Kidney (tissue), 14 donors: ENCODE measurements around the gene SIK3. TPM values are rescaled to one million over a fixed set of nuclear protein-coding genes. Genes with fewer than 3 reads are reported as not detected.

Source experiments
- DNase-seq, 5 donors: peaks; one replicate each; pipeline ENCODE4 v3.0.0-alpha.2; 2013 to 2020
- FAIRE-seq: peaks from 2 replicates; lab custom pipeline; 2012; peaks lifted over from hg19 to GRCh38; lab: Jason Lieb, UNC
- H3K27ac ChIP-seq, 2 donors: one replicate each; pipeline ENCODE4 v1.7.0; 2013; ENCODE audit warnings: low read depth in 2 of 2, low read length in 2 of 2, inconsistent platforms in 1 of 2
- H3K27me3 ChIP-seq: one replicate; pipeline ENCODE4 v1.7.1; 2013; ENCODE audit warnings: low read length, inconsistent platforms; ENCODE audit not compliant: control insufficient read depth, insufficient read depth
- H3K36me3 ChIP-seq, 3 donors: one replicate each; pipeline versions ENCODE4 v1.7.0 to v1.7.1; 2013; ENCODE audit warnings: low read length in 3 of 3, control low read depth in 1 of 3, inconsistent platforms in 1 of 3; ENCODE audit not compliant: insufficient read depth in 3 of 3, control insufficient read depth in 2 of 3
- H3K4me1 ChIP-seq, 3 donors: one replicate each; pipeline versions ENCODE4 v1.7.0 to v1.7.1; 2013; ENCODE audit warnings: low read length in 3 of 3, inconsistent platforms in 1 of 3, low read depth in 1 of 3; ENCODE audit not compliant: control insufficient read depth in 2 of 3, insufficient read depth in 2 of 3
- H3K4me3 ChIP-seq, 3 donors: one replicate each; pipeline versions ENCODE4 v1.7.0 to v1.8.1; 2013; ENCODE audit warnings: low read length in 3 of 3, control low read depth in 1 of 3, inconsistent platforms in 1 of 3
- H3K9ac ChIP-seq, 3 donors: one replicate each; pipeline versions ENCODE4 v1.7.0 to v1.7.1; 2013; ENCODE audit warnings: low read length in 3 of 3, control low read depth in 1 of 3, inconsistent platforms in 1 of 3
- H3K9me3 ChIP-seq, 3 donors: one replicate each; pipeline versions ENCODE4 v1.7.0 to v1.7.1; 2013; ENCODE audit warnings: low read length in 3 of 3, control low read depth in 1 of 3, inconsistent platforms in 1 of 3; ENCODE audit not compliant: control insufficient read depth in 2 of 3, insufficient read depth in 1 of 3
- CTCF ChIP-seq: IDR thresholded peaks from 3 replicates; pipeline ENCODE4 v1.5.1; 2012; ENCODE audit warnings: mild to moderate bottlenecking, moderate library complexity, borderline replicate concordance; ENCODE audit not compliant: insufficient read depth; ENCODE audit errors: extremely low read depth
- intact Hi-C: fragments of 100-400 bp; cut with DNase I; formaldehyde crosslinking; loops from one replicate; pipeline ENCODE4 v1.11.1; 2022
- polyA plus RNA-seq: library from polyadenylated mRNA; stranded (reverse); fragments of 350-450 nt; fragmentation: Illumina TruSeq; extraction: RNeasy Lipid Tissue Mini Kit (QIAGEN cat#74804); gene quantifications from one replicate; pipeline ENCODE4 v1.2.3, GENCODE V29; 2014; ENCODE audit warnings: low read depth, low replicate concordance; ENCODE audit not compliant: insufficient read depth
- total RNA-seq: library from RNA; stranded (reverse); fragmentation: NEBNext Ultra II Directional; extraction: Animal tissue kit (Norgen Biotek cat#: 25700); gene quantifications from one replicate; pipeline ENCODE4 v1.2.1, GENCODE V29; 2021
- donor health status: control.
- donor health status: control.
- donor health status: control.
- donor health status: control.
- donor health status: control.
- donor health status: DM: yes; HTN: yes; CAD: no.
- donor health status: Normal renal cell carcinoma (clear cell type).

SIK3 gene
- total and polyA plus RNA-seq, 2 donors from 2014 or later: 12.3 to 50.7 TPM

- no peak for FAIRE-seq
- intact Hi-C loops: no loop called here
- H3K36me3 ChIP-seq: no peaks in the 10 kb centered on the region
- H3K27me3 ChIP-seq: no peaks in the 10 kb centered on the region
- no peak for DNase-seq
- no peak overlapping the region for H3K9ac ChIP-seq
- H3K4me3 ChIP-seq: no peak overlapping the region
- no peak for TF ChIP-seq CTCF
- peaks cover 0 to 4% (median under 1%) of the 10 kb centered on the region in 3 donors for H3K4me1 ChIP-seq
- no peaks in the 10 kb centered on the region for H3K9me3 ChIP-seq
- H3K27ac ChIP-seq: no peak overlapping the region
These were observed 162.7 kb downstream of the SIK3 start for GRCh38 chr11:116935514-116935913.

GRCh38 chr11:116935089-116935488 lies 163.1 kb downstream of the SIK3 start:
- H3K9ac ChIP-seq: no peak overlapping the region
- no peaks in the 10 kb centered on the region for H3K9me3 ChIP-seq
- no peak for TF ChIP-seq CTCF
- H3K4me3 ChIP-seq: no peak overlapping the region
- H3K27ac ChIP-seq: no peak overlapping the region
- H3K36me3 ChIP-seq: no peaks in the 10 kb centered on the region
- intact Hi-C loops: no loop called here
- DNase-seq: no peak
- H3K27me3 ChIP-seq: no peaks in the 10 kb centered on the region
- no peak for FAIRE-seq
- peaks cover 0 to 7% (median 3%) of the 10 kb centered on the region in 3 donors for H3K4me1 ChIP-seq

GRCh38 chr11:116933961-116934360 lies 164.3 kb downstream of the SIK3 start:
- Histone ChIP-seq H3K4me1 (peaks cover 3 to 10% (median 6%) of the 10 kb centered on the region in 3 donors), H3K4me3 (no peak overlapping the region), H3K27me3 (no peaks in the 10 kb centered on the region), H3K9me3 (no peaks in the 10 kb centered on the region), H3K36me3 (no peaks in the 10 kb centered on the region), H3K9ac (no peak overlapping the region), H3K27ac (no peak overlapping the region)
- TF ChIP-seq CTCF: no peak
- FAIRE-seq: no peak
- no peak for DNase-seq
- intact Hi-C loops: no loop called here

- peaks cover 3 to 12% (median 8%) of the 10 kb centered on the region in 3 donors for H3K4me1 ChIP-seq
- no peaks in the 10 kb centered on the region for H3K9me3 ChIP-seq
- no peaks in the 10 kb centered on the region for H3K36me3 ChIP-seq
- FAIRE-seq: no peak
- intact Hi-C loops: no loop called here
- H3K27me3 ChIP-seq: no peaks in the 10 kb centered on the region
- H3K4me3 ChIP-seq: no peak overlapping the region
- H3K27ac ChIP-seq: no peak overlapping the region
- no peak for DNase-seq
- no peak overlapping the region for H3K9ac ChIP-seq
- no peak for TF ChIP-seq CTCF
These were observed 166.0 kb downstream of the SIK3 start for GRCh38 chr11:116932181-116932580.
